ENCODE results near the gene MTCL3. TPM values are rescaled to one million over a fixed set of nuclear protein-coding genes. Genes with fewer than 3 reads are reported as not detected.
"Not testable (repeated sequence)": the region's sequence is repeated elsewhere in the genome, so short reads cannot be mapped to it uniquely, and the experiment has no call there.

Gene MTCL3

DNA sequence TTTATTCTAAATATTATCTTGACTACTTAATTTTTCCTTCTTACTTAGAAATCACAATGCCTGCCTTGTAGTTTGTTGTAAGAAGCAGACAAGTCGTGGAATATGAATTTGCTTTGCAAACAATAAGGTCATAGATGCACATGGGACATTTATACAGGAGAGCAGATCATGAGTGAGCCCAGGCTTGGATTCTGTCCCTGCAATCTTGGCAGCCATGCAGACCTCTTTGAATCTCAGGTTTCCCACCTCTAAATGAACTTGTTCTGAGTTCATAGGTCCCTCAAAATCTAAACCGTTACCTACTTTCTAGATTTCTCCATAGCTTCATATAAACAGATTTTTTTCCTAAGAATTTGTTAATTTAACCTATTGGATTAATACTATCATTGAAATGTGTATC, 79.4 kb downstream of the MTCL3 start:
- DNase-seq (ENCODE audit: low read depth in 4 of 4, low spot score in 3 of 4), result no peak

DNA sequence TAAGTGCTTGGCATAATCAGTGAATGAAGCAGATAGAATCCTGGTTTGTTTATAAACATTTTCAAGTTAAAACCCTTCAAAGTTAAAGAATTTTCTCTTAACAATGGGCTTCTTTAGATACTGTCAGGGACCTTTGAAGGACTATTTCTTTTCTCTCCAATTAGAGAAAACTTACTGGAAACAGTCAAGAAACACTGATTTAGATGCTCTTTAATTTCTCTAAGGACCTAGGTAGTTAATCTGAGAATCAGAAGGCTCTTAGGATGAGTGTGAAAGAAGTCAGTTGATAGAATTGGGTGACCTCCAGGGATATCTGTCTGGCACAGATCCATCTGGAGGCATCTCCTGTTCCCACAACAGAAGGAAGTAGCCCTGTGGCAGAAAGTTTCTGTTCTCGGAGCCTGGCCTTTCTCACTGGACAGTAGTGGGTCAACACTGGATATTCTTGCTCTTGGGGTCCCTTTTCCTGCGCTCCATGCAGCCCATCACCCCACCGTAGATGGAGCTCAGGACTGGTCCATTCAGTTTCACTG, 82.5 kb downstream of the MTCL3 start:
- DNase-seq (ENCODE audit: low read depth in 4 of 4, low spot score in 3 of 4), result no peak

DNA sequence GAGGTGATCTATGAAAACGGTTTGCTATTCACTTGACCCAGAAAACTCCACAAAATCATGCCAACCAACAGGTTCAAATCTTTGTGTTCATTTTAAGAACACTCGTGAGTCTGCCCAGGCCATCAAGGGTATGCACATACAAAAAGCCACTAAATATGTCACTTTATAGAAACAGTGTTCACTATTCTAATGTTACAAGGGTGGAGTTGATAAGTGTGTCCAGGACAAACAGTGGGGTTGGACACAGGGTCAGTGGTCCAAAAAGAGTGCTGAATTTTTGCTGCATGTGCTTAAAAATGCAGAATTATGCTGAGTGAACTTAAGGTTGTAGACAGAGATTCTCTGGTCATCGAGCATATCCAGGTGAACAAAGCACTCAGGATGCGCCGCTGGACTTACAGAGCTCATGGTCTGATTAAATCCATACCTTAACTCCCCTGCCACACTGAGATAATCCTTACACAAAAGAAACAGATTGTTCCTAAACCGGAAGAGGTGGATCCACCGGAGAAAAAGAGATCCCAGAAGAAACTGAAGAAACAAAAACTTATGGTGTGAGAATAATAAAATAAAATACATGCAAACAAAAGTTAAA, 83.4 kb downstream of the MTCL3 start:
- DNase-seq (ENCODE audit: low read depth in 4 of 4, low spot score in 3 of 4), result no peak

DNA sequence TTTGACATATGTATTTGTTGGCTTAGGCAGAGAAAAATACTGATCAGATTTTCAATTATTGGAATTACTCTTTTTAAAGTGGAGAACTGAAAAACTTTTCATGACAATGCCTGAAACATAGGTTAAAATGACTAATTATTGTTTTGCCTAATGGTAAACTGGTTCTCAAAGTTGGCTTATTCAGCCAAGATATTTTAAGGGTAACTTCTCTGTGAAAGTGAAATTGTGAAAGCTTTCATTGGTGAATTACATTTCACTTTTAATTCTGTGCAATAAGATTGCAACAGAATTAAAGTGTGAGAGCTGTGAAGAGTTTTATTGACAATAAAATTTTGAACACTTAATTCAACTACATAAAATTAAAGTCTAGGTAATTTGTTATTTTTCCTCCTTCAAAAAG, 84.5 kb downstream of the MTCL3 start:
- DNase-seq (ENCODE audit: low read depth in 4 of 4, low spot score in 3 of 4), result no peak

DNA sequence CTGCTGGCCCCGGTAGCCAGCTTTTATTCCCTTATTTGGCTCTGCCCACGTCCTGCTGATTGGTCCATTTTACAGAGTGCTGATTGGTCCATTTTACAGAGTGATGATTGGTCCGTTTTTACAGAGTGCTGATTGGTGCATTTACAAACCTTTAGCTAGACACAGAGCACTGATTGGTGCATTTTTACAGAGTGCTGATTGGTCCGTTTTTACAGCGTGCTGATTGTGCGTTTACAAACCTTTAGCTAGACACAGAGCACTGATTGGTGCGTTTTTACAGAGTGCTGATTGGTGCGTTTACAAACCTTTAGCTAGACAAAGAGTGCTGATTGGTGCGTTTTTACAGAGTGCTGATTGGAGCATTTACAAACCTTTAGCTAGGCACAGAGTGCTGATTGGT, 90.6 kb downstream of the MTCL3 start:
- DNase-seq (ENCODE audit: low read depth in 4 of 4, low spot score in 3 of 4), result not testable (repeated sequence)

DNA sequence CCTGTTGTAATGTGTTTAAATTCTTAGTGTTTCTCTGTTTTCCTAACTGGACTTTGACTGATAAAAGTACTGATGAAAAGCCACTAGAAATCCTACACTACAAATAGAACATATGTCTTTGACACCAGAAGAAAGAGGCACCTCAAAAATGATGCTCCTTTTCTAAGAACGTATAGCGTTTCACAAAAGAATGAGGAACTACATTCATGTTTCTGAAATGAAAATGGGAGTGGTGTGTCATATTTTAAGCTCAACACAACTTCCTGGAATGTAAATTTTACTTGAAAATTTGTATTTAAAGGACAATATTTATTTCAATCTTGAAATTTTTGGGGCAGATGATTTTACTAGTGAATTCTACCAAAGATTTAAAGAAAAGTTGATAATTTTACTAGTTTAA, 95.2 kb downstream of the MTCL3 start:
- DNase-seq (ENCODE audit: low read depth in 4 of 4, low spot score in 3 of 4), result no peak

Other genes starting within 250 kb of the MTCL3 start
- gene ECHDC1, start 175.7 kb downstream of the MTCL3 start, polyA plus RNA-seq (ENCODE audit: insufficient read length in 4 of 4), result 10 to 100 TPM; 65.5 to 99.0 (median 89.8) TPM
- gene KIAA0408, start 59.9 kb downstream of the MTCL3 start, polyA plus RNA-seq (ENCODE audit: insufficient read length in 4 of 4), result 1 to 10 TPM; 3.2 to 4.3 (median 3.9) TPM
- 1 to 10 TPM in 3 of 4 donors, under 1 TPM in 1; 0.38 to 1.1 (median 1.0) TPM for gene C6orf58, start 57.8 kb upstream of the MTCL3 start, polyA plus RNA-seq (ENCODE audit: insufficient read length in 4 of 4)

All from left renal pelvis (tissue), 4 donors.